HCEC 1CT (cell line): ENCODE data around the gene OLIG3.

Source experiments
- DNase-seq: peaks from one replicate; pipeline ENCODE4 v3.0.0-alpha.2; 2017

OLIG3 gene

DNA sequence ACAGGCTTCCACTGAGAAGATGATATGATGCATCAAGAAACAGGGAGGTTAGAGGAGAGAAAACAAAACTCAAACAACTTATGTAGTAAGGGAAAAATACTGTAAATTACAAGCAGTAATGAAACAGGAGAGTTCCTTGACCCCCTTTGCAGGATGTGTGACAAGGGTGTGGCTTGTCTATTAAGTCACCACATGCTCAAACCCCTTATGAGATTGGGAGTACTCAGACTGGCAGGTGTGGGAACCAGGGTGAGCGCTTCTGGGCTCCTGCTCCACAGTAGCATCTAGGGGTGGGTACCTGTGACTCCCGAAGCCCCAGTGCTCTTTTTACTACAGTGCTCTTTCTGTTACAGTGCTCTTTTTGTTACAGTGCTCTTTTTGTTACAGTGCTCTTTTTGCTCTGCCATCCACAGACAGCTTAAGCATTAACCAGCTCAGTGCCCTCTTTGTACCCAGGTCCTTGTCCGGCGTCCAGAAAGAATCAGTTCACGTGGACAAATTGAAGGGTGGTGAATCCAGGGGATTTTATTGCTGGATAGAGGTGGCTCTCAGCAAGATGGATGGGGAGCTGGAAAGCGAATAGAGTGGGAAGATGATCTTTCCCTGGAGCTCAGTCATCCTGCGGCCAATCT is 28.7 kb downstream of the OLIG3 start:
- no peak for DNase-seq

- peak; percentile 29 for DNase-seq
These were observed 41.8 kb downstream of the OLIG3 start for GRCh38 chr6:137452333-137452894.

- no peak for DNase-seq
These were observed 50.3 kb downstream of the OLIG3 start for GRCh38 chr6:137443901-137444300.
